IPS DF 6.9 (cell line): ENCODE data around the gene PEMT.

Experiments used
- DNase-seq: peaks from one replicate; pipeline ENCODE4 v3.0.0-alpha.2; 2013; ENCODE audit warnings: low read depth, low spot score
- H3K27ac ChIP-seq: one replicate; pipeline ENCODE4 v1.5.1; 2013; ENCODE audit warnings: low read length, control low read depth
- H3K27me3 ChIP-seq: 2 replicates; pipeline ENCODE4 v1.6.1; 2013; ENCODE audit warnings: mild to moderate bottlenecking, low read length; ENCODE audit not compliant: control insufficient read depth, insufficient read depth
- H3K36me3 ChIP-seq: 2 replicates; pipeline ENCODE4 v1.6.1; 2013; ENCODE audit warnings: low read length; ENCODE audit not compliant: control insufficient read depth, insufficient read depth
- H3K4me1 ChIP-seq: 2 replicates; pipeline ENCODE4 v1.6.1; 2013; ENCODE audit warnings: low read length; ENCODE audit not compliant: control insufficient read depth, insufficient read depth
- H3K4me3 ChIP-seq: 2 replicates; pipeline ENCODE4 v1.5.1; 2013; ENCODE audit warnings: mild to moderate bottlenecking, low read length
- H3K9me3 ChIP-seq: 2 replicates; pipeline ENCODE4 v1.6.1; 2013; ENCODE audit warnings: low read length, inconsistent platforms; ENCODE audit not compliant: control insufficient read depth, insufficient read depth
- WGBS: extraction: QIAGEN DNeasy Blood & Tissue Kit; methylation state at CpG from one replicate; pipeline ENCODE4 v1.1.7; 2013; ENCODE audit warnings: mixed read lengths, missing lambda C conversion rate; ENCODE audit not compliant: insufficient read length, insufficient coverage; 5-methylcytosine and 5-hydroxymethylcytosine counted together

The PEMT gene

GRCh38 chr17:17513626-17514025, 77.9 kb downstream of the PEMT start:
- no peak overlapping the region for H3K27ac ChIP-seq
- no peaks in the 10 kb centered on the region for H3K27me3 ChIP-seq
- no peak overlapping the region for H3K4me3 ChIP-seq
- WGBS = no CpG with 5 or more reads among the region's 7 CpGs
- no peaks in the 10 kb centered on the region for H3K36me3 ChIP-seq
- peaks cover 7% of the 10 kb centered on the region for H3K4me1 ChIP-seq
- no peak for DNase-seq
- no peaks in the 10 kb centered on the region for H3K9me3 ChIP-seq

DNA sequence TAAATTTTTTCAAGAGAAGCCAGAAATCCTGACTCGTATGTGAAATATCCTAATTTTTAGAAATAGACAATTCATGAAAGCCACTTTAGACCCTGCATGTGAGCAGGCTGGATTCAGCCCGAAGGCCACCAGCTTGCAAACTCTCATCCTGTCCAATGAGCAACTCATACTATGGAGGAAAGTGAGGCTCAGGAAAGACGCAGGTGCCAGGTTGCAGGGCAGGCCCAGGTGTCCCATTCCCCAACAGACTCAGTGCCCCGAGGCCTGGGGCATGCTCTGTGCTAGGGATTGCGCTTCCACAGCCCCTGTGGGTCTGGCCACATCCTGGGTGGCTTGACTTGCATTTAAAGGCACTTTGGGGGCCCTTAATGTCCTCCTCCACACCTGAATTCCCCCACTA, 78.6 kb downstream of the PEMT start:
- H3K4me3 ChIP-seq = no peak overlapping the region
- H3K9me3 ChIP-seq = no peaks in the 10 kb centered on the region
- no peaks in the 10 kb centered on the region for H3K27me3 ChIP-seq
- H3K4me1 ChIP-seq = peaks cover 7% of the 10 kb centered on the region
- H3K36me3 ChIP-seq = no peaks in the 10 kb centered on the region
- H3K27ac ChIP-seq = no peak overlapping the region
- WGBS = no CpG with 5 or more reads among the region's 5 CpGs
- DNase-seq = no peak

- no peak for DNase-seq
- Histone ChIP-seq H3K27ac (no peak overlapping the region), H3K4me1 (peaks cover 7% of the 10 kb centered on the region), H3K36me3 (no peaks in the 10 kb centered on the region), H3K27me3 (no peaks in the 10 kb centered on the region), H3K4me3 (no peak overlapping the region), H3K9me3 (no peaks in the 10 kb centered on the region)
- WGBS = no CpG with 5 or more reads among the region's 29 CpGs
Observed at GRCh38 chr17:17511881-17512858, 79.3 kb downstream of the PEMT start.

GRCh38 chr17:17511293-17511741, 80.2 kb downstream of the PEMT start:
- Histone ChIP-seq H3K9me3 (no peaks in the 10 kb centered on the region), H3K4me1 (peaks cover 7% of the 10 kb centered on the region), H3K4me3 (no peak overlapping the region), H3K27me3 (no peaks in the 10 kb centered on the region), H3K27ac (no peak overlapping the region), H3K36me3 (no peaks in the 10 kb centered on the region)
- WGBS = no CpG with 5 or more reads among the region's 12 CpGs
- DNase-seq = no peak

DNA sequence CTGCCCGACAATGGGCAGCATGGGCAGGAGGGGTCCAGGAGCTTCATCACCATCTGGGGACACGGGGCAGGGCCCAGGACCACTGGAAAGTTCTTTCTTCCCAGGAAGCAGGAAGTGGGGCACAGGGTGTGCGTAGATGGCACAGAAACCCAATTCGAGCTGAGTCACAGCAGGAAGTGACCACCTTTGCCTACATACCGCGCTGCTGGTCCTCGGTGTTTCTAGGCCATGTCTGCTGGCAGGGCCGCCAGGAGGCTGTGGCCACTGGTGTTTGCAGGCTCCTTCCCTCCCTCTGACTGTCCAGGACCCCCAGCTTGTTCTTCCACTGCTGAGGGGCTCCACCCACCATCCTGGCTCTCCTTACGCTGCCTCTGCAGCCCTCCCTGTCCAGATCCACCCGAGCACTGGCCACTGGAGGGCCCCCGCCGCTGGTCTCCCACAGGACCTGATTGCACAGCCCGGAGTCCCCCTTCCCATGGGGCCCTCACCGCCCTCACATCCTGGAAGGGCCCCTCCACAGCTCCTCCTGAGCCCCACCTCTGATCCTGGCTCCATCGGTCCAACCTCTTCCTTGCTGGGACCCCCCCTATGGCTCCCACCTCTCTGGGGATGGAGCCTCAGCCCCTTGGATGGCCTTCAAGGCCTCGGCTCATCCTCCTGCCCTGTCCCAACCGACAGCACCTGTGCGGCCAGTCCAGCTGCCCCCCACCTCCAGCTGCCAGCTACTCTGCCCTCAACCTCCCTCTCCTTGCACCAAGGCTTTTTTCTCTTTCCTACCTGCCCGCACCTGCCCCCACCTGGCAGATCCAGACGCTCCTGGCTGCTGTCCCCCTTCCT, 80.8 kb downstream of the PEMT start:
- Histone ChIP-seq H3K9me3 (no peaks in the 10 kb centered on the region), H3K36me3 (no peaks in the 10 kb centered on the region; the same call in 1 of the 2 replicates), H3K4me1 (peaks cover 7% of the 10 kb centered on the region), H3K27me3 (no peaks in the 10 kb centered on the region), H3K4me3 (no peak overlapping the region), H3K27ac (no peak overlapping the region)
- WGBS = no CpG with 5 or more reads among the region's 20 CpGs
- no peak for DNase-seq

DNA sequence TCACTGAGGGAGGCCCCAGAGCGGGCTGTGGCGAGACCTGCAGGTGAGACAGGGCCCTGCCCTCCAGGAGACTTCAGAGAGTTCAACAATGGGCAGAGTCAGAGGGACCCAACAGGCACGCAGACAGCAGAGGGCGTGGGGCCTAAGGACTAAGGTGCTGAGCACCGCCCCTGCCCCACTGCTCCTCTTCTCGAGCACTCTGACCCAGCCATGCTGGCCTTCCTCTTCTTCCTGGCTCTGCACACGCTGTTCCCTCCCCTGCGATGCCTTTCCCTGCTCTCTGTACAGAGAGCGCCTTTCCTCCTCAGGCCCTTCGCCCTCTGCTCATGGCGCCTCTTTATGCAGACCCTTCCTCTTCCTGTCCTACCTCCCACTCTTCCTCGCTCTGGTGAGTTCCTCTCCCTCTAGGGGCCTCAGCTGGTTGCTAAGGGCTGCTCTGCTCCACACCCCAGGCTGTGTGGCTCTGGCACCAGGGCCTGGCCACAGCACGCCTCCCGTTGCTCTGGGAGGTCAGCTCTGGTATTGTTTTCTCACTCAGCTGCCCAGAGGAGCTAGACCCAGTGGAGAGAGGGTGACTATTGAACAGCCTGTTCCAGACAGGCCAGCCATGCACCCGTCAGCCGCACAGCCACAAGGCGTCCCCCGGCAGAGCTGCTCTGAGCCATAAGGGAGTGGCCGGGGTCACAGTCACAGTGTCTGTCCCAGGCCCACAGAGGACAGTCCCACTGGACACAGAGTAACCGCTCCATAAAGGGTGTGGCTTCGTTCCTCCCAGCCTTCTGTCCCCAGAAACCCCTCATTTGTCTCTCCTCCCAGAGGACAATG, 81.7 kb downstream of the PEMT start:
- H3K9me3 ChIP-seq = no peaks in the 10 kb centered on the region
- WGBS = no CpG with 5 or more reads among the region's 21 CpGs
- no peak overlapping the region for H3K4me3 ChIP-seq
- no peak overlapping the region for H3K27ac ChIP-seq
- no peaks in the 10 kb centered on the region for H3K27me3 ChIP-seq
- DNase-seq = no peak
- no peaks in the 10 kb centered on the region; the same call in 1 of the 2 replicates for H3K36me3 ChIP-seq
- H3K4me1 ChIP-seq = peaks cover 6% of the 10 kb centered on the region

- no CpG with 5 or more reads among the region's 33 CpGs for WGBS
- Histone ChIP-seq H3K36me3 (no peaks in the 10 kb centered on the region; the same call in 1 of the 2 replicates), H3K27me3 (no peaks in the 10 kb centered on the region), H3K4me1 (no peaks in the 10 kb centered on the region; the same call in 1 of the 2 replicates), H3K4me3 (no peak overlapping the region), H3K9me3 (no peaks in the 10 kb centered on the region), H3K27ac (no peak overlapping the region)
- DNase-seq = no peak
Observed at GRCh38 chr17:17508646-17509591, 82.6 kb downstream of the PEMT start.

DNA sequence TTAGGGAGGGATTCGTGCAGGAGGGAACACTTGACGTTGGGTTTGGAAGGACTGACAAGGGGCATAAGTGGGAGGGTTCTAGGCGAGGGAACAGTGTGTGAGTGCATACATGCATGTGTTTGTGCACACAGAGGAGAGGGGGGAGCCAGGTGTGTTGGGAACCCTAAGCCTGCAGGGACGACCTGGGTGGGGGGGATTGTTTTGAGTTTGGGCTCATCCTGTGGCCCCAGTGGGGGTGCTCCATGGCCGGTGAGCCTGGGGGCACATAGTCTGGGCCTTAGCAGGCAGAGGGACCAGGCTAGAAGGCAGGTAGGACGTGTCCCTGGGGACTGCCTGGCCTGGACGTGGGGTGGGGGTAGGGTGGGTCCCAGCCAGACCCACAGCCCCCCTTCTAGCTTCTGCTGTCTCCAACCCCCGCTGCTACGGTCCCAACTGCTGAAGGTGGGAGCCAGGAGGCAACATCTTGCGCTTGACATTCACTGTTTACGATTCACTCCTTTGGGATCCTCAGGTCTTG, 83.4 kb downstream of the PEMT start:
- Histone ChIP-seq H3K27me3 (no peaks in the 10 kb centered on the region), H3K4me1 (no peaks in the 10 kb centered on the region; the same call in 1 of the 2 replicates), H3K27ac (no peak overlapping the region), H3K9me3 (no peaks in the 10 kb centered on the region), H3K4me3 (no peak overlapping the region), H3K36me3 (no peaks in the 10 kb centered on the region; the same call in 1 of the 2 replicates)
- DNase-seq = no peak
- WGBS = no CpG with 5 or more reads among the region's 11 CpGs

DNA sequence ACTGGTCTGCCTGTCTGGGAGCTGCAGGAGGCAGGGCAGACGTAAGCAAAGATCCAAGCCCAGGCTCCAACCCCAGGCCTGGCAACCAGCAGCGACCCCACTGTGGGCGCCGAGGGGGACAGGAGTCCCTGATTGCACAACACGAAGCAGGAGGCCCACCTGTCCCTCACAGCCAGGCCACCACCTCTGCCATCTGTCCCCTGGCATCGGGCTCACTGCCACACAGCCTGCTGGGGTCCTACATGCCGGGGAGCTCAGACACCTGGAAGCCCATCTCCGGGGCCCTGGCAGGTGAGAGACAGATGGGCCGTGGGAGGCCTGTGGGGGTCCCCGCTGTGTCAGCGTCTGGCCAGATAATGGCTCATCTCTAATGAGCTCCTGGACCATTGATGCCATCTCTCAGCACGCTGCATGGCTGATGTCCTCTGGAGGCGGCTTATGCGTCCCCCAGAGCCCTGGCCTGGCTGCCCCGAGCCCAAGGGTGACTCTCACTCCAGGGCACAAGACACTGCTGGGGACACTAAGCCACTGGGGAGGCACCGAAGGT, 84.0 kb downstream of the PEMT start:
- DNase-seq = no peak
- Histone ChIP-seq H3K4me1 (no peaks in the 10 kb centered on the region; the same call in 1 of the 2 replicates), H3K27ac (no peak overlapping the region), H3K36me3 (no peaks in the 10 kb centered on the region; the same call in 1 of the 2 replicates), H3K9me3 (no peaks in the 10 kb centered on the region), H3K27me3 (no peaks in the 10 kb centered on the region), H3K4me3 (no peak overlapping the region)
- no CpG with 5 or more reads among the region's 16 CpGs for WGBS
